ENCODE data around the gene HASPIN.

DNA sequence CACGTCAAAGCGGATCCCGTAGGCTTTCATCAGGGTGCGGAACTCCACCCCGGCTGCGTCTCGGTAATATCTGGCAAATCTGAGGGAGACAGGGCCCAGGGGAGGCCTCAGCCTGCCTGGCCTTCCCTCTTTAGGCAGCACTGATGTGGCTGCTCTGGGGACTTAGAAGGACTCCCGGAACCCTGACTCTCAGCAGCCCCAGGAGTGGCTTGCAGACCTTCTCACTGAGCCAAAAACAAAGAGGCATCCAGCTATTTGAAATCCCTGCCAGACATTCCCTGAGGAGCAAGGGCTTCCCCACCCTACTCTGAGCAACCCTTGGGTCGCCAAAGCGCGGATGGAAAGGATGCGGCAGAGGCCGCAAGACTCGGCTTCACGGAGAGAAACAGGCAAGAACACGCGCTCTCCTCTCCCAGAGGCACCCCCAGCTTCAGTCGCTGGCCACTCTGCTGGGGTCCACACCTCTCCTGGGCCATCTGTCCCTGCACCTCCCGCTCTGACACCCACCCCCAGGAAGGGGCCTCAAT lies 35.6 kb upstream of the HASPIN start:
- TF ChIP-seq POLR2A (IDR thresholded peaks at IDR 0.05; ENCODE audit: low read depth, low read length) (no peak), POLR2AphosphoS5 (IDR thresholded peaks at IDR 0.05; ENCODE audit: low read depth, low read length) (no peak), TAF1 (IDR thresholded peaks at IDR 0.05; ENCODE audit: borderline replicate concordance, low read depth, low read length) (no peak)

Data from GM12892 (cell line).